Measurements from ENCODE around the gene PPWD1. TPM values are rescaled to one million over a fixed set of nuclear protein-coding genes. Genes with fewer than 3 reads are reported as not detected.

Gene PPWD1
- total RNA-seq, 4 donors from 2014 or later: 24.4 to 48.6 (median 30.0) TPM

DNA sequence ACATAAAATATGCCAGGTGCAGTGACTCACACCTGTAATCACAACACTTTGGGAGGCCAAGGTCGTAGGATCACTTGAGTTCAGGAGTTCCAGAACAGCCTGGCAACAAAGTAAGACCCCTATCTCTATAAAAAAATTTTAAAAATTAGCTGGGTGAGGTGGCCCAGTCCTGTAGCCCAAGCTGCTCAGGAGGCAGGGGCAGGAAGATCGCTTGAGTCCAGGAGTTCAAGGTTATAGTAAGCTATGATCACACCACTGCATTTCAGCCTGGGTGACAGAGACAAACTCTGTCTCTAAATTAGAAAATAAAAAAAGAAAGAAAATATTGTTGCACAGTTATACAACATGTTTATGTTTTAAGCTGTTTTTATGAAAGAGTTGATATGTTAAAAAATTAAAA is 6.9 kb upstream of the PPWD1 start:
- Histone ChIP-seq H3K4me1 (no peaks in the 10 kb centered on the region), H3K4me3 (no peak overlapping the region), H3K9me3 (no peaks in the 10 kb centered on the region), H3K27ac (replicated peaks in 1 of 4) (no peak overlapping the region), H3K36me3 (no peaks in the 10 kb centered on the region), H3K27me3 (no peaks in the 10 kb centered on the region)
- no peak for TF ChIP-seq EP300 (IDR thresholded peaks at IDR 0.05)
- TF ChIP-seq, protein P1, sequence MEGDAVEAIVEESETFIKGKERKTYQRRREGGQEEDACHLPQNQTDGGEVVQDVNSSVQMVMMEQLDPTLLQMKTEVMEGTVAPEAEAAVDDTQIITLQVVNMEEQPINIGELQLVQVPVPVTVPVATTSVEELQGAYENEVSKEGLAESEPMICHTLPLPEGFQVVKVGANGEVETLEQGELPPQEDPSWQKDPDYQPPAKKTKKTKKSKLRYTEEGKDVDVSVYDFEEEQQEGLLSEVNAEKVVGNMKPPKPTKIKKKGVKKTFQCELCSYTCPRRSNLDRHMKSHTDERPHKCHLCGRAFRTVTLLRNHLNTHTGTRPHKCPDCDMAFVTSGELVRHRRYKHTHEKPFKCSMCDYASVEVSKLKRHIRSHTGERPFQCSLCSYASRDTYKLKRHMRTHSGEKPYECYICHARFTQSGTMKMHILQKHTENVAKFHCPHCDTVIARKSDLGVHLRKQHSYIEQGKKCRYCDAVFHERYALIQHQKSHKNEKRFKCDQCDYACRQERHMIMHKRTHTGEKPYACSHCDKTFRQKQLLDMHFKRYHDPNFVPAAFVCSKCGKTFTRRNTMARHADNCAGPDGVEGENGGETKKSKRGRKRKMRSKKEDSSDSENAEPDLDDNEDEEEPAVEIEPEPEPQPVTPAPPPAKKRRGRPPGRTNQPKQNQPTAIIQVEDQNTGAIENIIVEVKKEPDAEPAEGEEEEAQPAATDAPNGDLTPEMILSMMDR (IDR thresholded peaks at IDR 0.05): no peak
- no peak for TF ChIP-seq POLR2AphosphoS5 (IDR thresholded peaks at IDR 0.05)
- TF ChIP-seq POLR2A (IDR thresholded peaks at IDR 0.05; ENCODE audit: low read depth): no peak
- WGBS: 96% methylated on average over 2 of the region's 2 CpGs
- no peak for DNase-seq (ENCODE audit: extremely low spot score)
- intact Hi-C loops (cut with DNase I): no loop called here

DNA sequence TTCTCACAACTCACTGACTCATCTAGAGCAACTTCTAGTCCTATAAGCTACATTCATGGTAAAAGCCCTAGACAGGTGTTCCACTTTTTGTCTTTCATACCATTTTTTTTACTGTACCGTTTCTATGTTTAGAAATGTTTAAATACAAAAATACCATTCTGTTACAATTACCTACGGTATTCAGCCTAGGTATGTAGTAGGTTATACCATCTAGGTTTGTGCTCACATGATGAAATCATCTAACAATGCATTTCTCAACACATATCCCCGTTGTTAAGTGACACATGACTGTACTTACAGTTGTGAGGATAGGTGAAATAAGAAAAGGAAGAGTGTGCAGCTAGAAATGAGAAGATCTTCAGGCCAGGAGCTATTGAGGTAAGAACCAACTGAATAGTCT is 6.4 kb upstream of the PPWD1 start:
- Histone ChIP-seq H3K4me1 (peaks cover 0 to under 1% (median 0%) of the 10 kb centered on the region in 4 donors), H3K9me3 (no peaks in the 10 kb centered on the region), H3K27ac (replicated peaks in 1 of 4) (no peak overlapping the region), H3K4me3 (no peak overlapping the region), H3K27me3 (no peaks in the 10 kb centered on the region), H3K36me3 (no peaks in the 10 kb centered on the region)
- TF ChIP-seq POLR2A (IDR thresholded peaks at IDR 0.05; ENCODE audit: low read depth) (no peak), EP300 (IDR thresholded peaks at IDR 0.05) (no peak), POLR2AphosphoS5 (IDR thresholded peaks at IDR 0.05) (no peak)
- TF ChIP-seq, protein P1 (IDR thresholded peaks at IDR 0.05): no peak
- 88% methylated on average over 3 of the region's 3 CpGs for WGBS
- intact Hi-C loops (cut with DNase I): no loop called here
- no peak for DNase-seq (ENCODE audit: extremely low spot score)

DNA sequence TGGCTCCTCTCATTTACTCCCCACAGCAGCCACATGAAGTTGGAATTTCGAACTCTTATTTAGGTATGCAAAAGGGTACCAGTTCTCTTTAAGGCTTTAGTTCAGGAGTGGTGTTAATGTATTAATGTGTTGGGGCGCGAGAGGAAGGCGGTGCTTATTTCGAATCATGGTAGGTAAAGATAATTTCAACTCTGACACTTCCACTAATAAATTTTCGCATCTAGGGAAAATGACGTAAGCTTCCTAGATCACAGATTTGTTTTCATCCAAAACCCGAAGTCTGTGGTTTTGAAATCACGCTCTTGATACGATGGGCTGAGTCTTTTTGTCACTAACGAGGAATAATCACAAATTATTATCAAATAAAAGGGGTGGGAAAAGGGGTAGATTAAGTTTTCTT is 681 bp downstream of the PPWD1 start:
- no peak for DNase-seq (ENCODE audit: extremely low spot score)
- TF ChIP-seq POLR2A (IDR thresholded peaks at IDR 0.05; ENCODE audit: low read depth) (no peak), EP300 (IDR thresholded peaks at IDR 0.05) (no peak), POLR2AphosphoS5 (IDR thresholded peaks at IDR 0.05) (no peak)
- TF ChIP-seq, protein P1 (IDR thresholded peaks at IDR 0.05): no peak
- H3K4me3 ChIP-seq: peak overlapping the region; percentile 72 to 85 (median 80)
- peaks cover 0 to 7% (median 3%) of the 10 kb centered on the region in 4 donors for H3K36me3 ChIP-seq
- H3K27me3 ChIP-seq: no peaks in the 10 kb centered on the region
- peaks cover 25 to 37% (median 31%) of the 10 kb centered on the region in 4 donors for H3K4me1 ChIP-seq
- H3K27ac ChIP-seq (replicated peaks in 1 of 4): peak overlapping the region; percentile 81 to 90 (median 87)
- no peaks in the 10 kb centered on the region for H3K9me3 ChIP-seq
- intact Hi-C loops (cut with DNase I): no loop called here
- WGBS: 8% methylated on average over 11 of the region's 11 CpGs

DNA sequence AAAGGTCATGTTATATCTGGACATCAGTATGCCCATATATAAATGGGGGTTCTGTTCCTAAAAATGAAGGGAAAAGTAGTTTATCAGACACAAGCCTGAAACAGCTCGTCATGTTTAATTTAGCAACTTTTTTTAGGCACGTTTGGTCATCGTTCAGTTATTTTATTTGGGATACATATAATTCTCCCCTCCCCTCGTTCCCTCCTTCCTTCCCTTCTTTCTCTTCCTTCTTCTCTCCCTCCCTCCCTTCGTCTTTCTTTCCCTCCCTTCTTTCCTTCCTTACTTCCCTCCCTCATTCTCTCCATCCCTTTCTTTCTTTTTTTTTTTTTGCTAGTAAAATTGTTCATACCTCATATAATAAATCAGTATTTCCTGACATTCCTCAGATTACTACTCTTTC is 3.4 kb downstream of the PPWD1 start:
- intact Hi-C loops (cut with DNase I): no loop called here

More for the DNA sequence above, 3.4 kb downstream of the PPWD1 start:
- no peak overlapping the region for H3K4me3 ChIP-seq
- TF ChIP-seq EP300 (IDR thresholded peaks at IDR 0.05) (no peak), POLR2A (IDR thresholded peaks at IDR 0.05; ENCODE audit: low read depth) (no peak), POLR2AphosphoS5 (IDR thresholded peaks at IDR 0.05) (no peak)
- TF ChIP-seq, protein P1 (IDR thresholded peaks at IDR 0.05): no peak
- peaks cover 25 to 37% (median 31%) of the 10 kb centered on the region in 4 donors for H3K4me1 ChIP-seq
- H3K27me3 ChIP-seq: no peaks in the 10 kb centered on the region
- H3K9me3 ChIP-seq: no peaks in the 10 kb centered on the region
- H3K27ac ChIP-seq (replicated peaks in 1 of 4): no peak overlapping the region
- DNase-seq (ENCODE audit: extremely low spot score): no peak
- 78% methylated on average over 5 of the region's 5 CpGs for WGBS
- H3K36me3 ChIP-seq: peaks cover 0 to 32% (median 9%) of the 10 kb centered on the region in 4 donors
